Hepatocyte (in vitro differentiated cells): ENCODE results near the gene TUBE1.

Experiments
- CTCF ChIP-seq: fragments of 200-600 bp; sonication (generic); IDR thresholded peaks from 2 replicates; pipeline ENCODE4 v1.5.1; 2016; ENCODE audit warnings: antibody characterized with exemption, mild to moderate bottlenecking; ENCODE audit not compliant: poor library complexity
- EZH2 ChIP-seq: fragments of 200-600 bp; sonication (generic); IDR thresholded peaks from 2 replicates; pipeline ENCODE4 v1.6.1; 2016; ENCODE audit warnings: antibody characterized with exemption, mild to moderate bottlenecking, borderline replicate concordance

- TF ChIP-seq CTCF (no peak), EZH2 (no peak)
Measured at GRCh38 chr6:112027942-112028674, 59.2 kb downstream of the TUBE1 start.
